Measurements from ENCODE around the gene OTOP3. TPM values are rescaled to one million over a fixed set of nuclear protein-coding genes. Genes with fewer than 3 reads are reported as not detected.
A peak's percentile ranks its signal among the peaks of the same experiment; 100 is the strongest.

OTOP3 gene
- total and polyA plus RNA-seq, 9 donors, result 0.89 TPM; not detected in 8

DNA sequence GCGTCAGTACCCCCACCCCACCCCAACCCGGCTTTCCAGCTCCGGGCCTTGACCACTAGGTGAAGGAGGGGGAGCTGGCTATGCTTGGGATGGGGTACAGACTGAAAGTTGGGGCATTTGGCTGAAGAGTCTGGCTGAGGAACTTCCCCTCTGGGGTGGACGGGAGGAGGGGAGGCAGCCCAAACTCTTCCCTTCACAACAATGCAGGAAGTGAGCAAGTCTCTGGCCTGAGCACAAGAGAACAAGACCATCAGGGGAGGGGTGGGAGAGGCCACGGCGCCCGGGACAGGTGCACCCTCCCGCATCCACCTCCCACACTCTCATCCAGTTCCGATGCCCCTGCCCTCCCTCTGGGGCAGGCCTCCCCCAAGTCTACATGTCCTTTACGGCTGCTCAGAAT, 18.3 kb upstream of the OTOP3 start:
- Histone ChIP-seq H3K27me3 (ENCODE audit: control insufficient read depth, insufficient read depth, low read length) (peaks cover 42% of the 10 kb centered on the region), H3K27ac (ENCODE audit: low read length) (no peak overlapping the region), H3K4me1 (ENCODE audit: control insufficient read depth, insufficient read depth, low read length) (peaks cover 6% of the 10 kb centered on the region), H3K36me3 (ENCODE audit: control insufficient read depth, insufficient read depth, low read length) (no peaks in the 10 kb centered on the region), H3K4me3 (ENCODE audit: low read length) (no peak overlapping the region), H3K9me3 (replicated peaks; ENCODE audit: control insufficient read depth, low read depth, low read length) (no peaks in the 10 kb centered on the region)
- WGBS (ENCODE audit: insufficient coverage), result 60% methylated on average over 2 of the region's 10 CpGs
- DNase-seq, result no peak

DNA sequence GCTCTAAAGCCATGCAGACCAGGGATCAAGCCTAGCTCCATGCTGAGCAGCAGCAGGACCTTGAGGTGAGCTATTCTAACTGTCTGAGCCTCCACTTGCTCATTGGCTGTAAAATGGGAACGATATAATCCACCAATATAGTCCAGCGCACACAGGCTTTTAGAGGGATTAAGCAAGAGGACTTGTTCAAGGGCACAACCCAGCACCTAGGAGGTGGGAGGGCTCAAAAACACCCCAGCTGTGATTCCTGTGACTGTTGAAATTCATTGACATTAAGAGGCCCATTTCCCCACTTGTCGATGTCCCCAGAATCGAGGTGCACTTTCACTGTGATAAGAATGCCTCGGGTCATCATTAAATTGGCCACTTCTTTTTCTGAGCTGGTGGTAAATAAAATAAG, 16.8 kb upstream of the OTOP3 start:
- Histone ChIP-seq H3K27me3 (ENCODE audit: control insufficient read depth, insufficient read depth, low read length) (peaks cover 57% of the 10 kb centered on the region), H3K27ac (ENCODE audit: low read length) (no peak overlapping the region), H3K4me1 (ENCODE audit: control insufficient read depth, insufficient read depth, low read length) (peaks cover 19% of the 10 kb centered on the region), H3K9me3 (replicated peaks; ENCODE audit: control insufficient read depth, low read depth, low read length) (no peaks in the 10 kb centered on the region), H3K4me3 (ENCODE audit: low read length) (no peak overlapping the region), H3K36me3 (ENCODE audit: control insufficient read depth, insufficient read depth, low read length) (no peaks in the 10 kb centered on the region)
- DNase-seq, result no peak
- WGBS (ENCODE audit: insufficient coverage), result no CpG with 5 or more reads among the region's 5 CpGs

DNA sequence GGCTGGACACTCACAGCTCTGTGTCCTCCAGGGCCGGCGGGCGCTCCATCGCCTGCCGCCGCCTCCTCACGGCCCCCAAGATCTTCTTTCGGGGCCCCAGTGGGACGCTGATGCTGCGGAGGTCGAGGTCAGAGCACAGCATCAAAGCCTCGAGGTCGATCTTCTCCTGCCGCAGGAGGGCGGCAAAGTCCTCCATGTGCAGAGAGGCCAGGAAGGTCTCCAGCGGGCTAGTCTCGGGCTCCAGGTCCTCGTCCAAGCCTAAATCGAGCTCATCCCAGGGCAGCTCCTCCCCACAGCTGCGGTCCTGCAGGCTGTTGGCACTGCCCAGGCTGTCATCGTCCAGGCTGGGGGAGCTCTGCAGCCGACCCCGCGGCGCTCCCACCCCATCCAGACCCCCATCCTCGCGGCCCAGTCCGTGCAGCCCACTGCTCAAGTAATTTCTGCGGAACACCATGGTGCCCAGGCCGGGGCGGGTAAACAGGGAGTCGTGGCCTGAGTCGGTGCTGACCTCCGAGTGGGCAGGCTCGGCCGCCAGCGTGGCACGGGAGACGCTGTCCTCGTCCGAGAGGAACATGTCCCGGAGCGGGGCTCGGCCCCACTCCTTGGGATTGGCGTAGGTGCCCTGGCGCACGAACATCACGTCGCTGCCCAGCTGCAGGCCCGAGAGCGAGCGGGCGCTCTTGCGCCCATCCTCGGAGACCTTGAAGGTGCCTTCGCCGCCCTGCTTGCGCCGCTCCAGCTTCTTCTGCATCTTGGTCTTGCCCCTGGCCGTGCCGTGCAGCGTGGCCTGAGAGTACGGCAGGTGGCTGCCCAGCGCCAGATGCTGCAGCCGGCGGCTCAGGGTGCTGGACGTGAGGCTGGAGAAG, 16.0 kb upstream of the OTOP3 start:
- Histone ChIP-seq H3K9me3 (replicated peaks; ENCODE audit: control insufficient read depth, low read depth, low read length) (no peaks in the 10 kb centered on the region), H3K36me3 (ENCODE audit: control insufficient read depth, insufficient read depth, low read length) (no peaks in the 10 kb centered on the region), H3K4me1 (ENCODE audit: control insufficient read depth, insufficient read depth, low read length) (peaks cover 22% of the 10 kb centered on the region), H3K4me3 (ENCODE audit: low read length) (no peak overlapping the region), H3K27me3 (ENCODE audit: control insufficient read depth, insufficient read depth, low read length) (peaks cover 65% of the 10 kb centered on the region), H3K27ac (ENCODE audit: low read length) (no peak overlapping the region)
- DNase-seq, result no peak
- 56% methylated on average over 65 of the region's 67 CpGs for whole genome bisulfite sequencing (ENCODE audit: insufficient coverage)

DNA sequence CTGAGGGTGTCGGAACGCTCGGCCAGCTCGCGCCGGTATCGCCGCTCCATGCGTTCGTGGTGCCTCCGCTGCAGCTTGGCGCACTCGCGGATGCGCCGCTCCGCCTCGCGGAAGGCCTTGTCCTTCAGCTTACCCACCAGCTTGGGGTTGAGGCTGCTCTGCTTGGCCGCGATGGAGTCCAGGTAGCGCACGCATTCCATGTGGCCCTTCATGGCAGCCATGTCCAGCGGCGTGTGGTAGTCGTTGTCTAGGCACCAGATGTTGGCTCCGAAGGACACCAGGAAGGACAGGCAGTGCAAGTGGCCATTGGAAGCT, 15.4 kb upstream of the OTOP3 start:
- no peak overlapping the region for H3K27ac ChIP-seq (ENCODE audit: low read length)
- H3K27me3 ChIP-seq (ENCODE audit: control insufficient read depth, insufficient read depth, low read length), result peaks cover 67% of the 10 kb centered on the region
- no peaks in the 10 kb centered on the region for H3K36me3 ChIP-seq (ENCODE audit: control insufficient read depth, insufficient read depth, low read length)
- peaks cover 22% of the 10 kb centered on the region for H3K4me1 ChIP-seq (ENCODE audit: control insufficient read depth, insufficient read depth, low read length)
- no peaks in the 10 kb centered on the region for H3K9me3 ChIP-seq (replicated peaks; ENCODE audit: control insufficient read depth, low read depth, low read length)
- no peak overlapping the region for H3K4me3 ChIP-seq (ENCODE audit: low read length)
- WGBS (ENCODE audit: insufficient coverage), result 80% methylated on average over 26 of the region's 27 CpGs
- no peak for DNase-seq

DNA sequence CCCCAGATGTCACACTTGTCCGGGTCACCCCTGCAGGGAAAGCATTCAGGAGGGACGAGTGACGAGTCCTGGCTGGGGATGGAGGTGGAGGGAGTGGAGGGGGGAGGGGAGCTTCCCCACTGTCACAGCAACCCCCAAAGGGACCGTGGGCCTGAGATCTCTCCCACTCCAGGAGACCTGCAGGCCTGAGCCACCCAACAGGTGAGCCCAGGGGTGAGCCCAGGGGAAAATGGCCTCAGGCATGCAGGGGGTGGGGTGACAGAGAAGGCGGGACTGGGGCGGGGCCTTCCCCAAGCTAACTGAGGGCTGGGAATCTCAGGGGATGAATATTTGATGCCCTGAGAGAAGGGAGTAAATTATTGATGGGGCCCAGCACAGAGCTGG, 15.1 kb upstream of the OTOP3 start:
- Histone ChIP-seq H3K4me1 (ENCODE audit: control insufficient read depth, insufficient read depth, low read length) (peaks cover 22% of the 10 kb centered on the region), H3K27ac (ENCODE audit: low read length) (no peak overlapping the region), H3K27me3 (ENCODE audit: control insufficient read depth, insufficient read depth, low read length) (peaks cover 71% of the 10 kb centered on the region), H3K9me3 (replicated peaks; ENCODE audit: control insufficient read depth, low read depth, low read length) (no peaks in the 10 kb centered on the region), H3K4me3 (ENCODE audit: low read length) (no peak overlapping the region), H3K36me3 (ENCODE audit: control insufficient read depth, insufficient read depth, low read length) (no peaks in the 10 kb centered on the region)
- 34% methylated on average over 2 of the region's 6 CpGs for WGBS (ENCODE audit: insufficient coverage)
- DNase-seq, result no peak

DNA sequence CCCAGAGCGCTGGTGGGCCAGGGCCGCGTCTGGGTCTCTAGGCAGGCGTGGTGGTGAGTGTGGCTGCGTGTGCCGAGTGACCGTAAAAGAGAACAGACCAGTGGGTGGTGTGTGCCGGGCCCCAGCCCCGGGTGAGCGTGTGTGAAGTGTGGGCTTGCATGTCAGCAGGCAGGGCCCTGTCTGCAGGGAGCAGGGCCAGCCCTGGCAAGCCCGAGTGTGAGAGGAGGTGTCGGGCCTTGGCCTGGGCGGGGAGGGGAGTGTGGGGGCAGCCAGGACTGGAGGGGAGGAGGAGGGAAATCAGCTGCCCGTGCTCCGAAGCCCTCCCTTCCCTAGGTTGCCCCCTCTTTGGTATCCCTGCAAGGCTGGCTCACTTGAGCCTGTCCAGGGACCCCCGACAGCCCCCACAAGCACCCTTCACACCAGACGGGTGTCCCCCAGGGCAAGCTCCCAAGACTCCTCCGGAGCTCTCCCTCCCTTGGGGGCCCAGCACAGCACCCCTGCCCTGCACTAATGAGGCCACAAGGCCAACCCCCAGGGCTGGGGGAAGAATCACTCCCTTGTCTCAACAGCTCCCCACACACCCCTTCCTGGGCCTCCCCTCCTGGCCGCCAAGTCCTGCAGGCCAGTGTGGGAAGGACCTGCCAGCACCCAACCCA, 14.5 kb upstream of the OTOP3 start:
- Histone ChIP-seq H3K9me3 (replicated peaks; ENCODE audit: control insufficient read depth, low read depth, low read length) (no peaks in the 10 kb centered on the region), H3K4me3 (ENCODE audit: low read length) (no peak overlapping the region), H3K4me1 (ENCODE audit: control insufficient read depth, insufficient read depth, low read length) (peaks cover 22% of the 10 kb centered on the region), H3K27me3 (ENCODE audit: control insufficient read depth, insufficient read depth, low read length) (peaks cover 76% of the 10 kb centered on the region), H3K27ac (ENCODE audit: low read length) (no peak overlapping the region), H3K36me3 (ENCODE audit: control insufficient read depth, insufficient read depth, low read length) (no peaks in the 10 kb centered on the region)
- WGBS (ENCODE audit: insufficient coverage), result 22% methylated on average over 13 of the region's 19 CpGs
- no peak for DNase-seq

DNA sequence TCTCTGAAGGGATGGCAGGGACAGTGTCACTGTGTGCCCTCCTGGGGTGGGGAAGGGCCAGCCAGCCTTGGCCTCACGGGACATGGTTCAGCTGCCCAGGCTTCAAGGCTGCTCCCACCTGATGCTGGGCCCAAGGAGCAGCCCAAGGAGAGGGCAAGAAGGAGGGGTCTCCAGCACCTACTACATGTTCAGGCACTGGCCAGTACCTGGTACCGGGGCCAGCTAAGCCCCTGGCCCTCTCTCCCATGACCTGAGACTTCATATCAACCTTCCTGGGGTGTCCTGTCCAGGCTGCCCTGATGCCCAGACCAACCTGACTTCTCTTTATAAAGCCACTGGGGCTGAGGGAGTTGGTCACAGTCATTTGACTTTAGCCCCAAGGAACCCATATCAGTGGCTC, 13.9 kb upstream of the OTOP3 start:
- H3K27ac ChIP-seq (ENCODE audit: low read length), result no peak overlapping the region
- H3K4me3 ChIP-seq (ENCODE audit: low read length), result no peak overlapping the region
- peaks cover 80% of the 10 kb centered on the region for H3K27me3 ChIP-seq (ENCODE audit: control insufficient read depth, insufficient read depth, low read length)
- H3K4me1 ChIP-seq (ENCODE audit: control insufficient read depth, insufficient read depth, low read length), result peaks cover 22% of the 10 kb centered on the region
- no peaks in the 10 kb centered on the region for H3K9me3 ChIP-seq (replicated peaks; ENCODE audit: control insufficient read depth, low read depth, low read length)
- no peak for DNase-seq
- H3K36me3 ChIP-seq (ENCODE audit: control insufficient read depth, insufficient read depth, low read length), result no peaks in the 10 kb centered on the region
- WGBS (ENCODE audit: insufficient coverage), result 83% methylated on average over 1 of the region's 2 CpGs

DNA sequence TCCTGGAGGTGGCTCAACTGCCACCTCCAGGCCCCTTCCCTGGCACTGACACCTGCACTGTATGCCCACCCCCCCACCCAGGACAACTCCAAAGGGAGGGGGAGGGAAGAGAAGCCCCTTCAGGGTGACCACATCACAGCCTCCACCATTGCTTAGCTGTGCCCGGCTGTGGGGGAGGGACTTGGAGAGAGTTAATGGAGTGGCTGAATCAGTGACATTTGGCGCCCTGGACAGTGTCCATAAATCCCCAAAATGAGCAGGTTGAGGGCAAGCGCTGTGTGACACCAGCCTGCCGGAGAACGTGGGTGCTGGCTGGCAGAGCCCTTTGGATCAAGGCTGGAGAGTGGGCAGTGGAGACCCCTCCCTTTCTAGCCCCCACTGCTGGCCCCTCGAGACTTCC, 13.5 kb upstream of the OTOP3 start:
- Histone ChIP-seq H3K27ac (ENCODE audit: low read length) (no peak overlapping the region), H3K4me3 (ENCODE audit: low read length) (no peak overlapping the region), H3K4me1 (ENCODE audit: control insufficient read depth, insufficient read depth, low read length) (peaks cover 22% of the 10 kb centered on the region), H3K36me3 (ENCODE audit: control insufficient read depth, insufficient read depth, low read length) (no peaks in the 10 kb centered on the region), H3K9me3 (replicated peaks; ENCODE audit: control insufficient read depth, low read depth, low read length) (no peaks in the 10 kb centered on the region), H3K27me3 (ENCODE audit: control insufficient read depth, insufficient read depth, low read length) (peaks cover 81% of the 10 kb centered on the region)
- 45% methylated on average over 5 of the region's 6 CpGs for WGBS (ENCODE audit: insufficient coverage)
- no peak for DNase-seq

DNA sequence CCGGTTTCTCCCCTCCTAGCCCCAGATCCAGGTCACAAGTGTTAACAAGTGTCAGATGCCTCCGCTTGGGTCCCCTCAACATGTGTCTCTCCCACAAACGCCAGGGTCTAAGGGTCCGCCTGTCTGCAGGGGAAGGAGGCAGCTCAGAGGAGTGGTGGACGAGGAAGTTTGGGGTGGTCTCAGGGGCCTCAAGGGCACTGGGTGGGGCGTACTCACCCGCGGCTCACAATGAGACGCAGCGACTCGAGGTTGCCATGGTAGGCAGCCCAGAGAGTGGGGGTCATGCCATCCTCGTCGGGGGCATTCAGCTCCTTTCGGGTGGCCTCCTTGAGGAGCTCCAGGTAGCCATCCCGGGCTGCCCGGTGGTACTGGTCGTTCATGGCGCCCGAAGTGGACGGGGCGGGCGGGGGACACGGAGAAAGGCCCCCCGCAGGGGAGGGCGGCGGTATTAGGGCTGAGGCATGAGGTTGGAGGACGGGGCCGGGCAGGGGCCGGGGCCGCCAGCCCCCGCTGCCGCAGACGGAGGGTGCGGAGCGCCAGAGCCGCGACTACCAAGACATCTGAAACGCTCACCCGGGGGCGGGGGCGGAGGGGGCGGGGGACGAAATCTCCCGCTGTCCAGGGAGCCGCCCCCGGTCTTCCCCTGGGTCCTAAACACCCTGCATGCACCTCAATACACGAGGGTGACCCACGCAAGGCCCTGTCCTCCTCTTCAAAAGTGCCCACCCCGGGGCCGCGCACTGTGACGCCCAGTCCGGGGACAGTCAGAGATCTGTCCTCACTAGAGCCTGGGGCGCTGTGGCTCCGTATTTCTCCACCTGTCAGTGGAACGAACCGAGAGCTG, 12.8 kb upstream of the OTOP3 start, which contains the start of gene USH1G:
TSS of gene USH1G (minus strand) at position 562 of the 844 bp plus-strand sequence. CDS start at position 380, 182 bp downstream.
- Histone ChIP-seq H3K4me1 (ENCODE audit: control insufficient read depth, insufficient read depth, low read length) (peaks cover 22% of the 10 kb centered on the region), H3K36me3 (ENCODE audit: control insufficient read depth, insufficient read depth, low read length) (no peaks in the 10 kb centered on the region), H3K9me3 (replicated peaks; ENCODE audit: control insufficient read depth, low read depth, low read length) (no peaks in the 10 kb centered on the region), H3K27ac (ENCODE audit: low read length) (no peak within 1 kb of the TSS), H3K4me3 (ENCODE audit: low read length) (peak within 1 kb of the TSS; percentile 22), H3K27me3 (ENCODE audit: control insufficient read depth, insufficient read depth, low read length) (peaks cover 85% of the 10 kb centered on the region)
- WGBS (ENCODE audit: insufficient coverage), result 1% methylated on average over 46 of the region's 57 CpGs
- peak; percentile 33 for DNase-seq

Measured in muscle of leg (tissue), 11 donors.